Coronary artery (tissue), 2 donors: ENCODE data around the gene RHCG.
A peak's percentile ranks its signal among the peaks of the same experiment; 100 is the strongest.

Experiments
- DNase-seq: peaks from one replicate; pipeline ENCODE4 v3.0.0-alpha.2; 2017; ENCODE audit warnings: low spot score
- H3K27ac ChIP-seq, 2 donors: fragments of 200-600 bp; sonication (generic); one replicate each; pipeline ENCODE4 v1.5.1; 2016 to 2019
- H3K4me3 ChIP-seq: fragments of 200-600 bp; sonication (generic); 2 replicates; pipeline ENCODE4 v1.5.1; 2016; ENCODE audit warnings: mild to moderate bottlenecking, moderate library complexity
- CTCF ChIP-seq: fragments of 200-600 bp; sonication (generic); IDR thresholded peaks from one replicate; pipeline ENCODE4 v1.5.1; 2019; ENCODE audit warnings: antibody characterized with exemption

Gene RHCG

GRCh38 chr15:89495638-89496145 lies 691 bp downstream of the RHCG start:
- Histone ChIP-seq H3K27ac (no peak overlapping the region), H3K4me3 (no peak overlapping the region)
- DNase-seq, result no peak
- TF ChIP-seq CTCF, result no peak

GRCh38 chr15:89494941-89495637 lies 1.3 kb downstream of the RHCG start:
- TF ChIP-seq CTCF, result no peak
- peak; percentile 40 for DNase-seq
- no peak overlapping the region for H3K27ac ChIP-seq
- no peak overlapping the region for H3K4me3 ChIP-seq

- no peak overlapping the region for H3K4me3 ChIP-seq
- H3K27ac ChIP-seq, result no peak overlapping the region
- DNase-seq, result peak; percentile 28
- no peak for TF ChIP-seq CTCF
These were observed 2.4 kb downstream of the RHCG start for GRCh38 chr15:89494031-89494430.

- H3K27ac ChIP-seq, result no peak overlapping the region
- DNase-seq, result peak; percentile 66
- no peak overlapping the region for H3K4me3 ChIP-seq
- no peak for TF ChIP-seq CTCF
These were observed 3.3 kb downstream of the RHCG start for GRCh38 chr15:89492934-89493631.

- peak; percentile 66 for DNase-seq
- Histone ChIP-seq H3K27ac (no peak overlapping the region), H3K4me3 (no peak overlapping the region)
- TF ChIP-seq CTCF, result no peak
These were observed 4.2 kb downstream of the RHCG start for GRCh38 chr15:89492111-89492641.

GRCh38 chr15:89490814-89491315 lies 5.5 kb downstream of the RHCG start:
- no peak overlapping the region for H3K27ac ChIP-seq
- DNase-seq, result no peak

More at GRCh38 chr15:89490814-89491315, 5.5 kb downstream of the RHCG start:
- H3K4me3 ChIP-seq, result no peak overlapping the region
- TF ChIP-seq CTCF, result no peak
